Gastrocnemius medialis (tissue), 4 donors: Measurements from ENCODE around the gene SYNGR1.

Source experiments
- CTCF ChIP-seq, 5 experiments: fragments of 450-650 bp in 3 of 5; fragments of 200-600 bp in 2 of 5; sonication (generic) in 2 of 5; IDR thresholded peaks in 4 of 5; conservative IDR thresholded peaks in 1 of 5; 1 replicate in 4 of 5; 2 replicates in 1 of 5; pipeline ENCODE4 v1.5.1; 2016 to 2019; ENCODE audit warnings: antibody characterized with exemption in 5 of 5, mild to moderate bottlenecking in 3 of 5, moderate library complexity in 3 of 5
- POLR2A ChIP-seq, 2 donors: fragments of 450-650 bp; IDR thresholded peaks; one replicate each; pipeline ENCODE4 v1.6.1; 2017; ENCODE audit warnings: antibody characterized with exemption in 2 of 2, mild to moderate bottlenecking in 2 of 2, moderate library complexity in 2 of 2

- TF ChIP-seq POLR2A (IDR thresholded peaks at IDR 0.05) (no peak), CTCF (IDR thresholded peaks at IDR 0.05 in 4 of 5, conservative IDR thresholded peaks at IDR 0.05 in 1 of 5) (no peak)
Observed at GRCh38 chr22:39422101-39422500, 72.3 kb downstream of the SYNGR1 start.
